H9 (cell line): ENCODE measurements around the gene SLC4A5. TPM values are rescaled to one million over a fixed set of nuclear protein-coding genes. Genes with fewer than 3 reads are reported as not detected.
A peak's percentile ranks its signal among the peaks of the same experiment; 100 is the strongest.

Source experiments
- DNase-seq: peaks from one replicate; pipeline ENCODE4 v3.0.0-alpha.2; 2017
- H2AFZ ChIP-seq: one replicate; pipeline ENCODE4 v1.6.1; 2013; ENCODE audit warnings: mild to moderate bottlenecking, low read length, control low read depth, moderate library complexity
- H2AK5ac ChIP-seq: 2 replicates; pipeline ENCODE4 v1.6.1; 2013; ENCODE audit warnings: low read length, control low read depth, mixed read lengths; ENCODE audit not compliant: insufficient read length
- H2BK120ac ChIP-seq: one replicate; pipeline ENCODE4 v1.6.1; 2013; ENCODE audit warnings: low read depth, mild to moderate bottlenecking, low read length, control low read depth, inconsistent platforms; ENCODE audit not compliant: poor library complexity, severe bottlenecking
- H2BK12ac ChIP-seq: 2 replicates; pipeline ENCODE4 v1.6.1; 2013; ENCODE audit warnings: low read length, control low read depth, mixed read lengths, low read depth; ENCODE audit not compliant: insufficient read length
- H2BK15ac ChIP-seq: 2 replicates; pipeline ENCODE4 v1.6.1; 2013; ENCODE audit warnings: low read depth, low read length, control low read depth
- H2BK20ac ChIP-seq: one replicate; pipeline ENCODE4 v1.6.1; 2013; ENCODE audit warnings: low read depth, mild to moderate bottlenecking, low read length, control low read depth, inconsistent platforms; ENCODE audit not compliant: poor library complexity, severe bottlenecking
- H2BK5ac ChIP-seq: 2 replicates; pipeline ENCODE4 v1.6.1; 2013; ENCODE audit warnings: low read length, control low read depth, mixed read lengths; ENCODE audit not compliant: insufficient read length
- H3K14ac ChIP-seq: 2 replicates; pipeline ENCODE4 v1.6.1; 2013; ENCODE audit warnings: low read length, control low read depth; ENCODE audit not compliant: insufficient read depth
- H3K18ac ChIP-seq: 2 replicates; pipeline ENCODE4 v1.6.1; 2013; ENCODE audit warnings: low read depth, mild to moderate bottlenecking, mixed read lengths, low read length, control low read depth; ENCODE audit not compliant: insufficient read length
- H3K23ac ChIP-seq: 2 replicates; pipeline ENCODE4 v1.6.1; 2013; ENCODE audit warnings: low read length, control low read depth, mixed read lengths, low read depth; ENCODE audit not compliant: insufficient read length
- H3K23me2 ChIP-seq: 2 replicates; pipeline ENCODE4 v1.6.1; 2013; ENCODE audit warnings: low read depth, mild to moderate bottlenecking, mixed read lengths, low read length, control low read depth; ENCODE audit not compliant: insufficient read length, poor library complexity, severe bottlenecking
- H3K27ac ChIP-seq: 2 replicates; pipeline ENCODE4 v1.5.1; 2013; ENCODE audit warnings: low read length, control low read depth, mixed read lengths, low read depth; ENCODE audit not compliant: insufficient read length
- H3K27me3 ChIP-seq: 2 replicates; pipeline ENCODE4 v1.6.1; 2013; ENCODE audit warnings: low read length, control low read depth, inconsistent platforms; ENCODE audit not compliant: insufficient read depth
- H3K4ac ChIP-seq: 2 replicates; pipeline ENCODE4 v1.6.1; 2013; ENCODE audit warnings: low read depth, mild to moderate bottlenecking, control low read depth, inconsistent platforms, low read length, moderate library complexity
- H3K4me1 ChIP-seq: 2 replicates; pipeline ENCODE4 v1.6.1; 2013; ENCODE audit warnings: low read length, control low read depth, inconsistent platforms; ENCODE audit not compliant: insufficient read depth
- H3K4me2 ChIP-seq: 2 replicates; pipeline ENCODE4 v1.6.1; 2013; ENCODE audit warnings: low read length, control low read depth, mixed read lengths; ENCODE audit not compliant: insufficient read length, insufficient read depth
- H3K56ac ChIP-seq: 2 replicates; pipeline ENCODE4 v1.6.1; 2013; ENCODE audit warnings: low read depth, mild to moderate bottlenecking, mixed read lengths, low read length, control low read depth; ENCODE audit not compliant: insufficient read length
- H3K79me1 ChIP-seq: 2 replicates; pipeline ENCODE4 v1.6.1; 2013; ENCODE audit warnings: low read depth, mild to moderate bottlenecking, moderate library complexity, low read length, control low read depth, inconsistent platforms; ENCODE audit not compliant: insufficient read depth, poor library complexity, severe bottlenecking
- H3K79me2 ChIP-seq: 2 replicates; pipeline ENCODE4 v1.6.1; 2013; ENCODE audit warnings: low read length, control low read depth, inconsistent platforms; ENCODE audit not compliant: insufficient read depth
- H3K9ac ChIP-seq: 2 replicates; pipeline ENCODE4 v1.6.1; 2013; ENCODE audit warnings: low read length, control low read depth, mixed read lengths; ENCODE audit not compliant: insufficient read length; ENCODE audit errors: extremely low read depth
- H3K9me3 ChIP-seq: one replicate; pipeline ENCODE4 v1.6.1; 2013; ENCODE audit warnings: low read depth, low read length, inconsistent platforms; ENCODE audit not compliant: control insufficient read depth
- H3T11ph ChIP-seq: one replicate; pipeline ENCODE4 v1.6.1; 2013; ENCODE audit warnings: mild to moderate bottlenecking, low read length, control low read depth, inconsistent platforms
- H4K20me1 ChIP-seq: one replicate; pipeline ENCODE4 v1.6.1; 2013; ENCODE audit not compliant: control insufficient read depth, insufficient read length, insufficient read depth
- H4K5ac ChIP-seq: 2 replicates; pipeline ENCODE4 v1.6.1; 2013; ENCODE audit warnings: low read depth, mild to moderate bottlenecking, mixed read lengths, low read length, control low read depth; ENCODE audit not compliant: insufficient read length
- H4K8ac ChIP-seq: replicated peaks from 2 replicates; pipeline ENCODE4 v1.6.1; 2013; ENCODE audit warnings: low read length, control low read depth, mixed read lengths, low read depth; ENCODE audit not compliant: insufficient read length
- H4K91ac ChIP-seq: 2 replicates; pipeline ENCODE4 v1.6.1; 2013; ENCODE audit warnings: low read depth, mild to moderate bottlenecking, moderate library complexity, mixed read lengths, low read length, control low read depth; ENCODE audit not compliant: insufficient read length
- H3K27ac Mint-ChIP-seq, 3 experiments: 2 replicates in 2 of 3; 3 replicates in 1 of 3; pipeline ENCODE4 v1.8.0; 2020 to 2021; ENCODE audit warnings: mixed read lengths in 3 of 3, mild to moderate bottlenecking in 1 of 3, moderate library complexity in 1 of 3
- H3K27me3 Mint-ChIP-seq: 2 replicates; pipeline ENCODE4 v1.8.0; 2021; ENCODE audit warnings: low read depth, mild to moderate bottlenecking, moderate library complexity, mixed read lengths
- H3K36me3 Mint-ChIP-seq, 3 experiments: 2 replicates in 2 of 3; 3 replicates in 1 of 3; pipeline ENCODE4 v1.8.0; 2020 to 2021; ENCODE audit warnings: low read depth in 3 of 3, mixed read lengths in 3 of 3; ENCODE audit not compliant: insufficient read depth in 1 of 3
- H3K4me1 Mint-ChIP-seq, 2 experiments: 2 replicates each; pipeline ENCODE4 v1.8.0; 2020; ENCODE audit warnings: mixed read lengths in 2 of 2
- H3K4me3 Mint-ChIP-seq, 2 experiments: 2 replicates in 1 of 2; 3 replicates in 1 of 2; pipeline ENCODE4 v1.8.0; 2020 to 2021; ENCODE audit warnings: mild to moderate bottlenecking in 2 of 2, mixed read lengths in 2 of 2, moderate library complexity in 1 of 2
- H3K9me3 Mint-ChIP-seq, 2 experiments: 2 replicates in 1 of 2; 3 replicates in 1 of 2; pipeline ENCODE4 v1.8.0; 2020; ENCODE audit warnings: mild to moderate bottlenecking in 2 of 2, mixed read lengths in 2 of 2, moderate library complexity in 1 of 2
- CTCF ChIP-seq: fragments of 200-600 bp; sonication (generic); conservative IDR thresholded peaks from 3 replicates; pipeline ENCODE4 v1.8.0; 2021; ENCODE audit warnings: antibody characterized with exemption, mild to moderate bottlenecking
- WGBS: extraction: QIAGEN DNeasy Blood & Tissue Kit; methylation state at CpG from one replicate; pipeline ENCODE4 v1.1.7; 2013; ENCODE audit warnings: missing lambda C conversion rate, low lambda C conversion rate, mixed read lengths; ENCODE audit not compliant: insufficient read length; ENCODE audit errors: extremely low coverage; 5-methylcytosine and 5-hydroxymethylcytosine counted together
- total RNA-seq: library from RNA; stranded (reverse); gene quantifications from 2 replicates; pipeline ENCODE4 v1.2.1, GENCODE V29; 2021

Gene SLC4A5
- total RNA-seq, 1 experiment from 2014 or later: 0.50 TPM

GRCh38 chr2:74372674-74373073, 29.5 kb upstream of the SLC4A5 start:
- no peak overlapping the region for H3K14ac ChIP-seq
- H2AFZ ChIP-seq: no peak overlapping the region
- H3K27me3 Mint-ChIP-seq: no peaks in the 10 kb centered on the region
- no peak overlapping the region for H4K91ac ChIP-seq
- no peaks in the 10 kb centered on the region for H3K79me2 ChIP-seq
- no peak for DNase-seq
- no peaks in the 10 kb centered on the region for H4K20me1 ChIP-seq
- TF ChIP-seq CTCF: no peak
- peaks cover 7% of the 10 kb centered on the region for H3K4me1 ChIP-seq
- no peak overlapping the region for H2BK15ac ChIP-seq
- no peak overlapping the region for H2BK20ac ChIP-seq
- H3K79me1 ChIP-seq: no peaks in the 10 kb centered on the region
- H3K4me2 ChIP-seq: no peak overlapping the region
- no peak overlapping the region for H3K18ac ChIP-seq
- H4K8ac ChIP-seq: no peak overlapping the region
- H3K4me1 Mint-ChIP-seq: peaks cover 24 to 28% of the 10 kb centered on the region in 2 experiments
- peak overlapping the region in 2 of 3 experiments; percentile 49 to 52; a peak in 2 of 7 replicates for H3K27ac Mint-ChIP-seq
- no peak overlapping the region for H2BK12ac ChIP-seq
- WGBS: no CpG with 5 or more reads among the region's 6 CpGs
- no peak overlapping the region for H3K4me3 Mint-ChIP-seq
- no peak overlapping the region for H3K9ac ChIP-seq
- no peak overlapping the region for H3K23ac ChIP-seq
- H2BK5ac ChIP-seq: no peak overlapping the region
- H3K9me3 ChIP-seq: no peaks in the 10 kb centered on the region
- H2AK5ac ChIP-seq: no peak overlapping the region
- H3K27ac ChIP-seq: no peak overlapping the region
- no peaks in the 10 kb centered on the region for H3K27me3 ChIP-seq
- H3K36me3 Mint-ChIP-seq: peaks cover 36 to 58% (median 58%) of the 10 kb centered on the region in 3 experiments
- H3K56ac ChIP-seq: no peak overlapping the region
- H2BK120ac ChIP-seq: no peak overlapping the region
- H3K4ac ChIP-seq: no peak overlapping the region
- no peak overlapping the region for H4K5ac ChIP-seq
- H3K23me2 ChIP-seq: no peaks in the 10 kb centered on the region
- no peak overlapping the region for H3T11ph ChIP-seq
- no peaks in the 10 kb centered on the region for H3K9me3 Mint-ChIP-seq
